Neuronal stem cell (in vitro differentiated cells): ENCODE data around the gene COL6A3.

Experiments
- DNase-seq: peaks from one replicate; pipeline ENCODE4 v3.0.0-alpha.2; 2013; ENCODE audit warnings: low spot score
- H2AFZ ChIP-seq: one replicate; pipeline ENCODE4 v1.6.1; 2013; ENCODE audit warnings: mild to moderate bottlenecking, low read length, inconsistent platforms
- H2AK5ac ChIP-seq: 2 replicates; pipeline ENCODE4 v1.6.1; 2013; ENCODE audit warnings: low read depth, mild to moderate bottlenecking, inconsistent platforms, low read length, moderate library complexity, mixed read lengths
- H2BK120ac ChIP-seq: 2 replicates; pipeline ENCODE4 v1.6.1; 2013; ENCODE audit warnings: low read depth, mild to moderate bottlenecking, inconsistent platforms, low read length, moderate library complexity, mixed read lengths
- H2BK12ac ChIP-seq: one replicate; pipeline ENCODE4 v1.6.1; 2013; ENCODE audit warnings: low read length, inconsistent platforms
- H2BK15ac ChIP-seq: 2 replicates; pipeline ENCODE4 v1.6.1; 2013; ENCODE audit warnings: mild to moderate bottlenecking, low read length, inconsistent platforms, mixed read lengths
- H2BK5ac ChIP-seq: one replicate; pipeline ENCODE4 v1.6.1; 2013; ENCODE audit warnings: inconsistent platforms, mild to moderate bottlenecking, low read length, moderate library complexity
- H3K14ac ChIP-seq: one replicate; pipeline ENCODE4 v1.6.1; 2013; ENCODE audit warnings: low read length, inconsistent platforms
- H3K18ac ChIP-seq: 2 replicates; pipeline ENCODE4 v1.6.1; 2013; ENCODE audit warnings: low read length, inconsistent platforms
- H3K23ac ChIP-seq: 2 replicates; pipeline ENCODE4 v1.6.1; 2013; ENCODE audit warnings: low read depth, mild to moderate bottlenecking, mixed read lengths, low read length, inconsistent platforms; ENCODE audit not compliant: poor library complexity
- H3K27ac ChIP-seq: replicated peaks from 3 replicates; pipeline ENCODE4 v1.5.1; 2013; ENCODE audit warnings: low read length, inconsistent platforms
- H3K27me3 ChIP-seq, 3 experiments: 2 replicates each; pipeline ENCODE4 v1.6.1; 2013; ENCODE audit warnings: low read length in 3 of 3, mild to moderate bottlenecking in 2 of 3, inconsistent platforms in 1 of 3, low read depth in 1 of 3, mixed read lengths in 1 of 3, moderate library complexity in 1 of 3; ENCODE audit not compliant: control insufficient read depth in 3 of 3, insufficient read depth in 3 of 3
- H3K36me3 ChIP-seq, 2 donors: replicated peaks in 1 of 2; 2 replicates each; pipeline ENCODE4 v1.6.1; 2013; ENCODE audit warnings: low read length in 2 of 2; ENCODE audit not compliant: control insufficient read depth in 2 of 2, insufficient read depth in 2 of 2
- H3K4ac ChIP-seq: 2 replicates; pipeline ENCODE4 v1.6.1; 2013; ENCODE audit warnings: inconsistent platforms, mild to moderate bottlenecking, low read length, moderate library complexity
- H3K4me1 ChIP-seq, 2 donors: 1 replicate in 1 of 2; 2 replicates in 1 of 2; pipeline ENCODE4 v1.6.1; 2013; ENCODE audit warnings: low read length in 2 of 2, low read depth in 1 of 2; ENCODE audit not compliant: control insufficient read depth in 2 of 2, insufficient read depth in 1 of 2
- H3K4me2 ChIP-seq: one replicate; pipeline ENCODE4 v1.6.1; 2013; ENCODE audit warnings: mild to moderate bottlenecking, low read length, inconsistent platforms; ENCODE audit not compliant: insufficient read depth, poor library complexity, severe bottlenecking
- H3K4me3 ChIP-seq, 2 donors: 2 replicates each; pipeline ENCODE4 v1.5.1; 2013; ENCODE audit warnings: low read length in 2 of 2, mild to moderate bottlenecking in 2 of 2, inconsistent platforms in 1 of 2, moderate library complexity in 1 of 2
- H3K79me1 ChIP-seq: one replicate; pipeline ENCODE4 v1.6.1; 2013; ENCODE audit warnings: low read depth, mild to moderate bottlenecking, inconsistent platforms, low read length, moderate library complexity
- H3K9ac ChIP-seq: one replicate; pipeline ENCODE4 v1.6.1; 2013; ENCODE audit warnings: mild to moderate bottlenecking, low read depth, low read length, inconsistent platforms; ENCODE audit not compliant: poor library complexity
- H3K9me3 ChIP-seq, 2 donors: replicated peaks in 1 of 2; 2 replicates each; pipeline versions ENCODE3 to v1.6.1; 2013; ENCODE audit warnings: low read length in 2 of 2, mild to moderate bottlenecking in 2 of 2, inconsistent platforms in 1 of 2, low read depth in 1 of 2, mixed read lengths in 1 of 2, moderate library complexity in 1 of 2; ENCODE audit not compliant: control insufficient read depth in 2 of 2, insufficient read depth in 1 of 2
- H4K8ac ChIP-seq: one replicate; pipeline ENCODE4 v1.6.1; 2013; ENCODE audit warnings: low read depth, mild to moderate bottlenecking, inconsistent platforms, low read length, moderate library complexity
- H4K91ac ChIP-seq: one replicate; pipeline ENCODE4 v1.6.1; 2013; ENCODE audit warnings: low read length, low read depth, mild to moderate bottlenecking, inconsistent platforms; ENCODE audit not compliant: poor library complexity
- WGBS, 2 donors: extraction: QIAGEN DNeasy Blood & Tissue Kit; methylation state at CpG; one replicate each; pipeline ENCODE4 v1.1.7; 2013; ENCODE audit warnings: missing lambda C conversion rate in 2 of 2, mixed read lengths in 1 of 2; ENCODE audit not compliant: insufficient read length in 2 of 2, insufficient replicate concordance in 1 of 2; ENCODE audit errors: extremely low coverage in 2 of 2; 5-methylcytosine and 5-hydroxymethylcytosine counted together

COL6A3 gene

DNA sequence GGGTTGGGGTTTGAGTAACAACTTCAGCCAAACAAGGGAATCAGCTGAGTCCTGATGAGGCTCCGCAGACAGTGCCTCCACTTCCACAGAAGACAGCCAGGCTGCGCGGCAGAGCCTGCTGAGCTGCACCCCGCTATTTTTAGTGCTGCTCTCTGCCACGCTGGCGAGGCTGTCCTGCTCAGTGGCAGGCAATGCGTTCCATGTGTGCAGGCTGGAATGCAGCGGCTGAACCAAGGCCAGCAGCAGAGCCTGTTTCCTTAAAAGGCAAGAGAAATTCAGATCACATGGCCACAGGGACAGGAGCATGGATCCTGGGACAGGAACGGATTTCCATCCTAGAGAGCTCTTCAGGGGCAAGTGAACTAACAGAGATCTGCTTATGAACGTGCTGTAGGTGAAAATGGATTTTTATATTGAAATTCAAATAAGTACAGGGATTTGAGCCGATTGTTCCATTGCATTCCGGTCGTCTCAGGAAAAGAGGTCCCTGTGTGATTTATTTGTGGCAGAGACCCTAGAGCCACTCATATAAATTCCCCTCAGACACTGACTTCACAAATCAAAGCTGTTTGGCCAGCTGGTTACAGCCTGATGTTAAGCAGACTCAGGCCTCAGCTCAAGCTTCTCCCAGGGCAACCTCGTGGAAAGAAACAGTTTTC is 98.7 kb downstream of the COL6A3 start:
- peak overlapping the region; percentile 64 for H3K18ac ChIP-seq
- H2AK5ac ChIP-seq, result no peak overlapping the region
- H2BK15ac ChIP-seq, result no peak overlapping the region
- no peak overlapping the region for H2BK5ac ChIP-seq
- H2BK12ac ChIP-seq, result no peak overlapping the region
- peak; percentile 27 for DNase-seq
- H3K4me2 ChIP-seq, result no peak overlapping the region
- no peaks in the 10 kb centered on the region for H3K9me3 ChIP-seq
- H4K8ac ChIP-seq, result no peak overlapping the region
- H3K27me3 ChIP-seq, result no peaks in the 10 kb centered on the region
- H3K79me1 ChIP-seq, result no peaks in the 10 kb centered on the region
- no peak overlapping the region for H3K9ac ChIP-seq
- H3K4ac ChIP-seq, result no peak overlapping the region
- no peak overlapping the region for H2BK120ac ChIP-seq
- H3K27ac ChIP-seq, result no peak overlapping the region
- peaks cover 4 to 6% of the 10 kb centered on the region in 2 donors for H3K4me1 ChIP-seq
- no peak overlapping the region for H4K91ac ChIP-seq
- H2AFZ ChIP-seq, result peak overlapping the region; percentile 74
- H3K14ac ChIP-seq, result no peak overlapping the region
- WGBS, 2 donors, result no CpG with 5 or more reads among the region's 14 CpGs
- no peak overlapping the region for H3K23ac ChIP-seq
- H3K4me3 ChIP-seq, result no peak overlapping the region
- H3K36me3 ChIP-seq, result no peaks in the 10 kb centered on the region

DNA sequence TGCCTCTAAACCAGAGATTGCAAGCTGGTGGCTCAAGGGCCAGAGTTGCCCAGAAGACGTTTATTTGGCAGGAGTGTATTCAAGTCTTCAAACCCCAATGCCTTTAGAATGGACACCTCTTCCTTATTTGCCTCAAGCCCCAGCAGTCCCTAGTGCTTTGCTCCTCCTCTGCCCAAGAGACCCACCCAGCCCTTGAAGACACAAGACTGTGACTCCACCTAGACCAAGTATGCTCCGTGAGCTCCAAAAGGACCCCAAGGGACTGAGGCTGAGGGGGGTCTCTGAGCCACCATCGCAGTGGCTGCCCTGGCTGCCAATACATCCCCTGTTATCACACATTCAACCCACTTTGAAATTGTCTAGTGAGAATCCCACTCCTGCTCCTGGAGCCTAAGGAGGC is 99.3 kb downstream of the COL6A3 start:
- H4K91ac ChIP-seq, result no peak overlapping the region
- no peak overlapping the region for H2BK12ac ChIP-seq
- H3K36me3 ChIP-seq, result no peaks in the 10 kb centered on the region
- H3K18ac ChIP-seq, result peak overlapping the region; percentile 6
- no peak overlapping the region for H3K14ac ChIP-seq
- no CpG with 5 or more reads among the region's 3 CpGs for WGBS, 2 donors
- H2BK120ac ChIP-seq, result no peak overlapping the region
- H4K8ac ChIP-seq, result no peak overlapping the region
- no peak overlapping the region for H3K27ac ChIP-seq
- H3K4me2 ChIP-seq, result no peak overlapping the region
- H3K9ac ChIP-seq, result no peak overlapping the region
- H3K9me3 ChIP-seq, result no peaks in the 10 kb centered on the region
- peak overlapping the region; percentile 74 for H2AFZ ChIP-seq
- H3K79me1 ChIP-seq, result no peaks in the 10 kb centered on the region
- no peak overlapping the region for H3K4ac ChIP-seq
- H3K23ac ChIP-seq, result no peak overlapping the region
- H3K4me1 ChIP-seq, result peaks cover 4 to 6% of the 10 kb centered on the region in 2 donors
- peak overlapping the region; percentile 29 for H2AK5ac ChIP-seq
- H3K27me3 ChIP-seq, result no peaks in the 10 kb centered on the region
- no peak overlapping the region for H2BK5ac ChIP-seq
- H3K4me3 ChIP-seq, result no peak overlapping the region
- H2BK15ac ChIP-seq, result no peak overlapping the region
- no peak for DNase-seq

DNA sequence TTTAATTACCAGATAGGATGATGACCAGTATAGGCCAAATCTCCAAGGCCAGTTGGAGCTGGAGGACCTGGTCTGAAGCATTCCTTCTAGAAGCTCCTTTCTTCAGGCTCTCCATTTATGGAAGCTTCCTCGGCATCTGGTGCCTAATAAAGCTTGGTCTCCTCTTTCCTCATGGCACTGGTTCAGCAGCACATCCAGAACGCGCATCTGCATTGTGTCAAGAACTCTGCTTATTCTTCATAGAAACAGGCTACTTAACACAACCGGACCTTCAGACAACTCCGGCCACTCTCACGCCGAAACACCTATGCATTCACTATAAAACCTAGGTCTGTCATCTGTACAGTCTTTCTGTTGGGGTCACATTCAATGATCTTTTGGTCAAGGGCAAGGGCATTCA is 99.8 kb downstream of the COL6A3 start:
- Histone ChIP-seq H2AFZ (no peak overlapping the region), H3K4me3 (no peak overlapping the region), H4K8ac (no peak overlapping the region), H3K79me1 (no peaks in the 10 kb centered on the region), H3K9ac (no peak overlapping the region), H3K4me2 (no peak overlapping the region), H3K23ac (no peak overlapping the region), H3K27ac (no peak overlapping the region), H2BK120ac (no peak overlapping the region), H2AK5ac (no peak overlapping the region), H3K4ac (no peak overlapping the region), H3K36me3 (no peaks in the 10 kb centered on the region), H2BK5ac (no peak overlapping the region), H3K4me1 (peaks cover 4 to 6% of the 10 kb centered on the region in 2 donors), H3K18ac (no peak overlapping the region), H2BK15ac (no peak overlapping the region), H3K14ac (no peak overlapping the region), H3K27me3 (no peaks in the 10 kb centered on the region), H4K91ac (no peak overlapping the region), H2BK12ac (no peak overlapping the region), H3K9me3 (no peaks in the 10 kb centered on the region)
- WGBS, 2 donors, result no CpG with 5 or more reads among the region's 7 CpGs
- DNase-seq, result no peak

DNA sequence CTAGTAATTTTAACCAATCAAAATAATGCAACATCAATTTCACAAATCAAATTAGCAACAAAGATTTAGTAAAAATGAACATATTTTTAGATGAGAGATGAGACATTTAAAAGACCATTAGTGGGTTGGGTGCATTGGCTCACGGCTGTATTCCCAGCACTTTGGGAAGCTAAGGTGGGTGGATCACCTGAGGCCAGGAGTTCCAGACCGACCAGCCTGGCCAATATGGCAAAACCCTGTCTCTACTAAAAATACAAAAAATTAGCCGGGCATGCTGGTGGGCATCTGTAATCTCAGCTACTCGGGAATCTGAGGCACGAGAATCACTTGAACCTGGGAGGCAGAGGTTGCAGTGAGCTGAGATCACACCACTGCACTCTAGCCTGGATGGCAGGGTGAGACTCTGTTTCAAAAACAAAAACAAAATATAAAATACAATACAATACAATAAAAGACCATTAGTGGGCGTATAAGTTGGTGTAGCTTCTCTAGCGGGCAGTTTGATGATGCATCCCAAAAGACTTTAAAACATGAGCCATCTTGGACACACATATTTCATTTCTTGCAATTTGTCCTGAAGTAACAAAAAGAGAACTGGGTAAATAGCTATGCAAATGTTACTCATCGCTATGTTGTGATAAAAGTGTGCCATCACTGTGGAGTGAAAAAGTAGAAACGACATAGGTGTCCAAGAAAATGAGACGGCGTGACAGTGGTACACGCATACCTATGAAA is 101.8 kb downstream of the COL6A3 start:
- no CpG with 5 or more reads among the region's 12 CpGs for WGBS, 2 donors

More for the DNA sequence above, 101.8 kb downstream of the COL6A3 start:
- no peak overlapping the region for H3K23ac ChIP-seq
- no peak overlapping the region for H2BK12ac ChIP-seq
- no peaks in the 10 kb centered on the region for H3K9me3 ChIP-seq
- no peak overlapping the region for H2BK15ac ChIP-seq
- no peak overlapping the region for H4K91ac ChIP-seq
- no peak overlapping the region for H2AFZ ChIP-seq
- H3K18ac ChIP-seq, result no peak overlapping the region
- no peaks in the 10 kb centered on the region for H3K79me1 ChIP-seq
- H2BK5ac ChIP-seq, result no peak overlapping the region
- DNase-seq, result no peak
- H3K4me3 ChIP-seq, result no peak overlapping the region
- H3K27ac ChIP-seq, result no peak overlapping the region
- H2AK5ac ChIP-seq, result no peak overlapping the region
- no peak overlapping the region for H3K9ac ChIP-seq
- H3K4me2 ChIP-seq, result no peak overlapping the region
- H3K27me3 ChIP-seq, result no peaks in the 10 kb centered on the region
- H3K4ac ChIP-seq, result no peak overlapping the region
- H3K14ac ChIP-seq, result no peak overlapping the region
- no peak overlapping the region for H4K8ac ChIP-seq
- H3K36me3 ChIP-seq, result no peaks in the 10 kb centered on the region
- H2BK120ac ChIP-seq, result no peak overlapping the region
- peaks cover 4 to 6% of the 10 kb centered on the region in 2 donors for H3K4me1 ChIP-seq
